H1 (cell line): Measurements from ENCODE around the gene FHL2. TPM values are rescaled to one million over a fixed set of nuclear protein-coding genes. Genes with fewer than 3 reads are reported as not detected.

Source experiments
- ASH2L ChIP-seq: fragments of 200-600, 300-600 bp; sonication (generic); IDR thresholded peaks from one replicate; pipeline ENCODE4 v1.7.1; 2017; ENCODE audit warnings: low read length
- CEBPB ChIP-seq: IDR thresholded peaks from 2 replicates; pipeline ENCODE4 v1.6.1; 2012; ENCODE audit warnings: low read depth, low read length
- CHD7 ChIP-seq: fragments of 300-600 bp; sonication (generic); IDR thresholded peaks from 2 replicates; pipeline ENCODE4 v1.7.1; 2012; ENCODE audit warnings: low read length, moderate library complexity, mild to moderate bottlenecking, inconsistent platforms; ENCODE audit not compliant: insufficient replicate concordance
- EZH2 ChIP-seq: fragments of 200-600 bp; sonication (generic); IDR thresholded peaks from 2 replicates; pipeline ENCODE4 v1.7.1; 2012; ENCODE audit warnings: low read depth, mild to moderate bottlenecking, moderate library complexity, low read length, inconsistent platforms; ENCODE audit not compliant: severe bottlenecking
- POLR2AphosphoS5 ChIP-seq: IDR thresholded peaks from 2 replicates; pipeline ENCODE4 v1.6.1; 2011; ENCODE audit warnings: low read depth, low read length
- RNF2 ChIP-seq: fragments of 200-900, 300-1000 bp; sonication (generic); IDR thresholded peaks from 2 replicates; pipeline ENCODE4 v1.7.1; 2016; ENCODE audit warnings: borderline replicate concordance, low read depth, mild to moderate bottlenecking, antibody characterized with exemption, low read length; ENCODE audit not compliant: poor library complexity, severe bottlenecking; ENCODE audit errors: missing control alignments
- SP1 ChIP-seq: IDR thresholded peaks from 2 replicates; pipeline ENCODE4 v1.6.1; 2011; ENCODE audit warnings: low read depth, low read length
- TAF7 ChIP-seq: optimal IDR thresholded peaks from 2 replicates; pipeline ENCODE3; 2011; ENCODE audit warnings: low read depth, mild to moderate bottlenecking, inconsistent platforms, low read length, moderate library complexity, borderline replicate concordance
- polyA plus RNA-seq, 7 experiments: library from polyadenylated mRNA; depleted of rRNA in 3 of 7; stranded (reverse) in 5 of 7; unstranded in 2 of 7; fragments of >200 nt in 5 of 7; fragments of 200-250 nt in 2 of 7; gene quantifications; 1 replicate in 5 of 7; 2 replicates in 1 of 7; 4 replicates in 1 of 7; pipeline versions ENCODE4 v1.2.1 to v1.2.3, GENCODE V29; 2011 to 2013; ENCODE audit warnings: missing spikeins in 2 of 7, mixed read lengths in 2 of 7
- total RNA-seq: library from RNA; stranded (reverse); fragmentation: NEBNext Ultra II Directional; extraction: Animal tissue kit (Norgen Biotek cat#: 25700); gene quantifications from 2 replicates; pipeline ENCODE4 v1.2.1, GENCODE V29; 2021

The FHL2 gene
- total and polyA plus RNA-seq, 2 of the 8 experiments (the other 6 are each of a cell fraction or from before 2014, with no cell fraction given), result 33.2 to 64.3 TPM

- TF ChIP-seq CHD7, result no peak
- no peak for TF ChIP-seq EZH2
- no peak for TF ChIP-seq RNF2
- no peak for TF ChIP-seq TAF7
- no peak for TF ChIP-seq SP1
- TF ChIP-seq CEBPB, result no peak
- TF ChIP-seq ASH2L, result no peak
- no peak for TF ChIP-seq POLR2AphosphoS5
Observed at GRCh38 chr2:105405291-105405690, 6.4 kb upstream of the FHL2 start (continued).
